GM18520 (cell line): Measurements from ENCODE around the gene SLC9A1.

Experiments used
- ATAC-seq: cut with Tn5 transposase; IDR thresholded peaks from one replicate; pipeline ENCODE4 v1.9.1; 2021; ENCODE audit not compliant: unreplicated experiment

Gene SLC9A1

GRCh38 chr1:27084107-27084506 lies 70.8 kb downstream of the SLC9A1 start:
- ATAC-seq, result no peak

- no peak for ATAC-seq
These were observed 77.0 kb downstream of the SLC9A1 start for GRCh38 chr1:27077968-27078367.

- ATAC-seq, result no peak
These were observed 78.1 kb downstream of the SLC9A1 start for GRCh38 chr1:27076803-27077202.

GRCh38 chr1:27074175-27074780 lies 80.6 kb downstream of the SLC9A1 start:
- no peak for ATAC-seq

GRCh38 chr1:27071049-27071416 lies 83.9 kb downstream of the SLC9A1 start:
- ATAC-seq, result no peak

GRCh38 chr1:27070390-27071048 lies 84.4 kb downstream of the SLC9A1 start:
- ATAC-seq, result no peak

GRCh38 chr1:27068922-27069321 lies 86.0 kb downstream of the SLC9A1 start:
- ATAC-seq, result no peak

- ATAC-seq, result no peak
These were observed 88.8 kb downstream of the SLC9A1 start for GRCh38 chr1:27065999-27066630.

- no peak for ATAC-seq
These were observed 94.0 kb downstream of the SLC9A1 start for GRCh38 chr1:27060891-27061290.

GRCh38 chr1:27058966-27059669 lies 95.8 kb downstream of the SLC9A1 start:
- no peak for ATAC-seq

GRCh38 chr1:27057801-27058625 lies 96.9 kb downstream of the SLC9A1 start:
- ATAC-seq, result no peak

GRCh38 chr1:27057389-27057788 lies 97.5 kb downstream of the SLC9A1 start:
- no peak for ATAC-seq

- ATAC-seq, result no peak
These were observed 100.8 kb downstream of the SLC9A1 start for GRCh38 chr1:27053977-27054753.

GRCh38 chr1:27052527-27052926 lies 102.4 kb downstream of the SLC9A1 start:
- ATAC-seq, result no peak

- no peak for ATAC-seq
These were observed 105.3 kb downstream of the SLC9A1 start for GRCh38 chr1:27049607-27050006.

- ATAC-seq, result no peak
These were observed 105.8 kb downstream of the SLC9A1 start for GRCh38 chr1:27049100-27049499.
